Cortex of kidney (tissue), 1 donor: ENCODE results near the gene ALG12.

Experiments used
- DNase-seq: peaks from one replicate; lab custom pipeline; 2025; lab: John Stamatoyannopoulos, UW

ALG12 gene

DNA sequence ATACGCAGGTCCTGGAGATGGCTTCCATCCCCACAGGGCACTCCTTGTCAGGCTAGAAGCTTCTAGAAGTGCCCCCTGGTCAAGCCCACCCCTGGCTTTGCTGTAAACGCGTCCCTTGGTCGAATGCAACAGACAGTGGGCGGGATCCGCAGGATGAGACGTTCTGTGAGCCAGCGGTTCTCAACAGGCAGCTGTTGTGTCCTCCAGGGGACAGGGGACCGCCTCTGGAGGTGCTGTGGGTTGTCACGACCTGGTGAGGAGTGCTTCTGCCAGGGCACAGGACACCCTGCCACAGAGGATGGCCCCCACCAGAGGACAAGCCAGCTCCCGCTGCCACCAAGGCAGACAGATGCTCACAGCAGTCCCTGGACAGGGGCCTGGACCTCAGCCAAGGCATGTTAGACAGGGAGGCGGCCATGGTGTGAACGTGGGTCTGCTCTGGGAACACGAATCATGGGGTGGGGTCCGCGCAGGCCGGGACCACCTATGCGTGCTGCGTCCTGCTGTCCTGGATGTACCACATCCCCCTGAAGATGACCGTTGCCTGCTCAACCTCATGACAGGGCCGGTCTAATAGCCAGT lies 11.8 kb upstream of the ALG12 start:
- no peak for DNase-seq

DNA sequence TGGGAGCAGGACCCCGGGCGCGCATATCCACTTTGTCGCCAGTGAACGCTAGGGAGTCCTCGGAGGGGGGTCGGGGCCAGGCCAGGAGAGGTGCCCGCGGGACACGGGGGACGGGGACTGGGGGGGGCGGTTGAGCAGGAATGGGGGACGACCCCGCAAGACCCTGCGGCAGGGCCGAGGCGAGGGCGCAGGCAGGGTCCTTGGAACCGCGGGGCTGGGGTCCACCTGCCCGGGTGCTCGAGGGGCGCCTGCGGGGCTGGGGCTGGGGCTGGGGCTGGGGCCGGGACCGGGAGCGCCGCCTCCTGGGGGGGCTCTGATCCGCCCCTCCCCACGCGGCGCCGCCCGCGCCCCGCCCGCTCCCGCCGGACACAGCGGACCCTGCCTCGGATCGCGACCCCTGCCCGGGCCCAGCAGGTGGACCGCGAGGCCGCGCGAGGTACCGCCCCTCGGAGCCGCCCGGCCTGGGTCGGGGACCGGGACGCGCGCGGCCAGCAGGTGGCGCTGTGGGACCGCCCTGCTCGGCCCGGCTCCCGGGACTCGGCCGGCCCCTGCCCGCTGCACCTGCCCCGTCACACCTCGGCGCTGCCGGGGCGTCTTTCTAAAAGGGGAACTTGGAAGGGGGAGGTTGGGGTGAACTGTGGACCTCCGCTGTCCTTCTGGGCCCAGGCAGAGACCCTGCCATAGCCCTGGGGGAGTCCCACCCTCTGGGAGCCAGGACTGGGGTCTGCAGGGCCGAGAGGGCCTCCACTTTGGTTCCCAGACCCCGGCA lies 11.2 kb upstream of the ALG12 start:
- no peak for DNase-seq

DNA sequence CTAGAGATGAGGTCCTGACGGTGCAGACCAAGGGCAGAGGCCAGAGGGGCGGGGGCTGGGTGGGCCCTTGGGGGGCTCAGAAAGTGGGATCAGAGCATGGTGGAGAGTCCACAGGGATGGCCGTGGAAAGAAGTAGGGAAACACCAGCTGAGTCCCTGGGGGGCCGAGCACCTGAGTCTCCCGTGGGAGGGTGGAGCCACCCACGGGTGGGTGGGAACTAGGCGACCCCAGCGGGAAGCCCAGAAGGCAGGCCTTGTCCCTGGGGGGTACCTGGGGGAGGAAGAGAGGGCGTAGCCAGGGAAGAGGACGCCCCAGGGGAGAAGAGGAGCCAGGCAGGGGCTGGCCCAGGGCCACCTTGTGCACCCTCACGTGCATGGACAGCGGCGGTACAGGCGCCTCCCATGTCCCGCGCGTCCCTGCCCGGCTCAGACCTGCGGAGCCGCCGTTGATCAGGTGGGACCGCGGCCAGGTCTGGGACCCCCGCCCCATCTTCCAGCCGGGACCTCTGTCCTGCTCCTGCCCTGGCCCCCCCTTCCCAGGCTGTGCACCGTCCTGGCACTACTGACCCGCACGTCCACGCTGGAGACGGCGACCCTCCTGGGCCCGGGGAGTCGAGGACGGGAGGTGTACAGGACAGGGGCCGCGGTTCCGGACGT lies 10.4 kb upstream of the ALG12 start:
- DNase-seq: no peak

DNA sequence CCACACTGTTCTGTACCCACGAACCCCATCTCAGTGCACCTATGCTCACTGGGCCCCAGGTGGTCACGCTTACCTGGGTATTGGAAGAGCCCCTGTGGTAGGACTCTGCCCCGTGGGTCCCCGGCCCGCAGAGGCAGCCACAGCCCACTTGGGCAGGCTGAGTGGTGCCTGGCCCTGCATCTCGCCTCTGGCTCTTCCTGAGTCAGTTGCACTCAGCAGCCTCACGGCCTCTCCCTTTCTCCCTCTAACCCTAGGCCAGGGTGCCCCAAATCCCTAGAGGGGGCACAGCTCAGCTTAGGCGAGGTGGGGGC lies 9.9 kb upstream of the ALG12 start:
- no peak for DNase-seq

DNA sequence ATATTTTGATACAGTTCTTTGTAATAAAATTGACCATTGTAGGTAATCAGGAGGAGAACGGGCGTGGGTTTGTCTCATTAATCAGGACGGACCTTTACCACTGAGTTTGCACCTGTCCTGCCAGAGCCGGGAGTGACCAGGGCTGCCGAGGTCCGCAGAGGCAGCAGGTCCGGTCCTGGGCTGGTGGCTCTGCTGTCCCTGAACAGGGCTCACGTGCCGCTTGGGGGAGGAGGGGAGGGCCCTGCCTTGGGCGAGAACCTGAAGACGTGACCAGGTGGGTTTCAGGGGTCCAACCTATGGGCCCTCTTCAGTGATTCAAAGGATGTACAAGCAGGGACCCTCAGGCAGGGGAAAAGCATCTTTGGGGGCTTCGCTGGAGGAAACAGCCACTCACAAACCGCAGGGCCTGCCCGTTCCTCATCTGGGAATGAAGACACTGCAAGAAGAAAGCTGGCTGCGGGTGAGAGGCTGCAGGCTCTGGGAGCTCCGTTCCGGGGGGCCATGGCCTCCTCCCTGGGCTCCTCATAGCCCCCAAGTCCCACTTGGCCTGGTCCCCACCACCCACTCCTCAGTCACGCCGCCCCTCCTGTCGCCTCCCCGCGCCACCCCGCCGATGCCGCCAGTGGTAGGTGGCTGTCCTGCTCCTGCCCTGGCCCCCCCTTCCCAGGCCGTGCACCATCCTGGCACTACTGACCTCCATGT lies 9.4 kb upstream of the ALG12 start:
- DNase-seq: no peak

DNA sequence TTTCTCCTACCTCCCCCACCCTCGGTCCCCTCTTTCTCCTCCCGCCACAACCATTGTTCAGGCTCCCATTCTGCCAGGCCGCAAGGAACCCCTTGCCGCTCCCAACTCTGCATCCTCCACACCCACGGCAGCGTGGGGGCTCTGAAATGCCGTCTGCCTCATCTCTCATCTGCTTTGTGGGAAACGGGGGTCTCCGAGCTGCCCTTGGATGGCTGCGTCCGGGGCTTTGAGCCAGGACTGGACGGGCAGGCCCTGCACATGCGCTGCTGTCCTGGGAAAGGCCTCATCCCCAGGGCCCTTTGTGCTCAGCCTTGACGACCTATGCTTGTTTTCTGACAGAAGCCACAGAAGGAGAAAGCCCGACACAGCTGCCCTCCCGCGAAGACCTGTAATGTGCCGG lies 8.7 kb upstream of the ALG12 start:
- DNase-seq: no peak

DNA sequence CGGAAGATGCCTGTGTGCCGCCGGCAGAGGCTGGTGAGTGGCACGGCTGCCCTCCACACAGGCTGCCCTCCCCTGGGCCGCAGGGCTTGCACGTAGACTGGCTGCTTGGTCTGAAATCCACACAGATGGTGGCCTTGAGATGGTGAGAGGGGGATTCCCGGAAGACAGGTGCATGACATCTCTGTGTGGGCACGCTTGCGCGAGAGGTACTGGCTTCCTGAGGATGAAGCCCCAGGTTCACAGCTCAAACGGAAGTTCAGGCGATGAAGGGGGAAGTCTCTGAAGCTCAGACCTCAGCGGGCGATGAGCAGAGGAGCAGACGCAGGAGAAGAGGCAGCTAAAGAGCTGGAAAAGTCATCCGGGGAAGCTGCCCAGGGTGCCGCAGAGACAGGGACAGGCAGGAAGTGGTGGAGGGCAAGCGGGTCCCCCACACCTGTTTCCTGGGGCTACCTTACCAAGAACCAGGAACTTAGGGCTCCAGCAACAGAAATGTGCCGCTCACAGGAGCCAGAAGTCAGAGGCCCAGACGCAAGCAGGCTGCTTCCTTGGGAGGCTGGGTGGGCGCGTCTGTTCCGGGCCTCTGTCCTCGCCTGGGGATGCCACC lies 7.4 kb upstream of the ALG12 start:
- no peak for DNase-seq

DNA sequence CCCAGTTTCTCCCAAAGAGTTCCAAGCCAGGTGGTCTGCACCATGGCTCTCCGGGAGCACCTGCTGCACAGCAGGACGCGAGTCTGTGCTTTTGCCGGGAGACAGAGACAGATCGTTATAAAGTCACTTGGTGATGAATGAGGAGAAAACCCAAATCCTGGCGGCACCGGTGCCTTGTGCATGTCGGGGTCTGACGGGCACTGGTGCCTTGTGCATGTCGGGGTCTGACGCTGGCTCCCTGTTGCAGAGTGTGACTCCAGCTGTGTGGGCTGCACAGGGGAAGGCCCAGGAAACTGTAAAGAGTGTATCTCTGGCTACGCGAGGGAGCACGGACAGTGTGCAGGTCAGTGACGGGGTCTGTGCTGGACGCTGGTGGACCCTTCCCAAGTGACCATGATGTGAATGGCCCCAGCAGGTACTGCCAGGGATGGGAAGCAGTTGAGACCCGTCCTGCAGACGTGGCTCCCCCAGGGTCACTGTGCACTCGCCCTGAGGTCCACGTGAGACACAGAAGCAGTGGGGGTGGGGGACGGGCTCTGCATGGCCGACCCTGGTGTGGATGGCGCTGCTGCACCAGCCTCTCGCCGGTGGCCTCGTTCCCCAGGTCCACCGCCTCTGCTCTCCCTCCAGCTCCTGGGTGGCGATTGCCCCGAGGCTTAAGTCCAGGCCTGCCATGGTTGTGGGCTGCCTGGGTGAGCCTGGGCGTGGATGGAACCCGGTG lies 6.0 kb upstream of the ALG12 start:
- no peak for DNase-seq

DNA sequence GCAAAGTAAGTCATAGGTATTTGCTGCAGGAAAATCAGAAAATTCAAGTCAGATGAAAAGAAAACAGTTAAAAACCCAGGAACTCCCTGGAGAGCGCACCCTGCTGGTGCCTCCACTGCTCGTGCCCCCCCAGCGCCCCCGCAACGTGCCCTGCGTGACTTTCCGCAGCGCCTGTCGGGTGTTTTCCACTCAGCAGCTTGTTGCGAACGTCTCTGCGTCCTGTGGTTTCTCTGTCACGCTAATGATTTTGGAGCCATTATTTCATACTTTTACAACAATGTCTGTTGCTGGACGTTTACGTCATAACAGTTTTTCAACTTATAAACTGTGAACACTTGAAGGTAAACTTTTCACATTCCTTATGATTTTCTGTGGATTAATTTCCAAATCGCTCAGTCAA lies 5.2 kb upstream of the ALG12 start:
- DNase-seq: no peak

DNA sequence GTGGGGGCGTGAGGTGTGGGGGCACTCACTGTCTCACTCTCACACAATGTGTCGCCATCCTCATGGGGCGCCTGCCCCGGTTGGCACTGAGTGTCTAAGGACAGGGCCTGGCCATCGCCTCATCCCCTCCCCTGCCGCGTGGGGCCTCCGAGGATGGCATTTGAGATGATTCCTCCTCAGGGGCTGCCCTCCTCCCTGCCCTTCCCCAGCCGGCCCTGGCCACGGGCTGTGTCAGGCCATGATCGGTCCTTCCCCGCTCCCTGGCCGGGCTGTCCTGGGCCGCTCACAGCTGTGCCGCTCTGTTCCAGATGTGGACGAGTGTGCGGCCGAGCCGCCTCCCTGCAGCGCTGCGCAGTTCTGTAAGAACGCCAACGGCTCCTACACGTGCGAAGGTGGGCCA lies 4.7 kb upstream of the ALG12 start:
- no peak for DNase-seq

DNA sequence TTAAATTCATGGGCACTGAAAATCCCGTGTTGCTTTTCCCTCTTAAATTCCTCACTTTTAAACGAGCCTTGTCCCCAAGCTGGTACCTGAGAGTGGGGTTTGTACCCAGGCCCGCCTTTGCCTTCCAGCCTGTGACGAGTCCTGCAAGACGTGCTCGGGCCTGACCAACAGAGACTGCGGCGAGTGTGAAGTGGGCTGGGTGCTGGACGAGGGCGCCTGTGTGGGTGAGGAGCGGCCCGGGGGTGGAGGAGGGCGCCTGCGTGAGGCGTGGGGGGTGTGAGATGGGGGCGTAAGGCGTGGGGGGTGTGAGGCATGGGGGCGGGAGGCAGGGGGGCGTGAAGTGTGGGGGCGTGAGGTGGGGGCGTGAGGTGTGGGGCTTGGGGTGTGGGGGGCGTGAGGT lies 4.2 kb upstream of the ALG12 start:
- no peak for DNase-seq

DNA sequence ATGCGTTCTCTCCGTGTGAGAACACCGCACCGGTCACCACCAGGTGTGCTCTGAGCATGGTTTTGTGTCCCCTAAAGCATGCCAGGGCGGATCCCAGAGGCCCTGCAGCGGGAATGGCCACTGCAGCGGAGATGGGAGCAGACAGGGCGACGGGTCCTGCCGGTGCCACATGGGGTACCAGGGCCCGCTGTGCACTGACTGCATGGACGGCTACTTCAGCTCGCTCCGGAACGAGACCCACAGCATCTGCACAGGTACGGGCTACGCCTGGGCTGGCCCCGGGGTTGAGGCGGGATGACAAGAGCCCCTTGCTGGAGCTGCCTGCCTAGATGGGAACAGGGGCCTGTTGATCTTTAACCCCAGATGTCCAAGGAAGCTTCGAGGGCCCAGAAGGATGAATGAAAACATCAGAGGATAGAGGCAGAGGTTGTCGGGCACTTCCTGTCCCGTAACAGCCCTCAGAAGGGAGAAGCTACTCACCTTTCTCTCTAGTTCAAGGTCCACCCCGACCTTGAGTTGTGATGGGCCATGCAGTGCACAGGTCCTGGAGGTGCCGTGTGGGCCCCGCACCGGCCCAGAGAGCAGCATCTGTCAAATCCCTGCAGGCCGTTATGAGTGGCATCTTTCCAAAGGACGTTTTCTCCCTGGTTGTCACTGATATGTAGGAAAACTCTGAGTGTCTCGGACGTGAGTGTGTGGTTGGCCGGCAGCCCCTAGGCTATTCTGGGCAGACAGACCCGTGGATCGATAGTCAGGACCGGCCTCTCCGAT lies 3.5 kb upstream of the ALG12 start:
- DNase-seq: no peak

DNA sequence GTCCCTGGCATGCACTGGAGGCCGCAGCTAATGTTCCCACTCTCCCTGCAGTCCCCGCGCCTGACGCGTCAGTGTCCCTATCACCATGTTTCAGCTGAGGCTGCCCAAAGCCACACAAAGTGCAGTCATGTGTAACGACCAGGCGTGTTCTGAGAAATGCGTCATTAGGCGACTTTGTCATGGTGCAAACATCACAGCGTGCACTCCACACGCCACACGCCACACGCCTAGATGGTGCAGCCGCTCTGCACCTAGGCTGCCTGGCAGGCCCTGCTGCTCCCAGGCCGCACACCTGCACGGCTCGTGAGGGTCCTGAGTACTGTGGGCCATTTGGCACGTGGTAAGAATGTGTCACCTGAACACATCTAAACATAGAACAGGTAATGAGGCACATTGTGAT lies 2.6 kb upstream of the ALG12 start:
- DNase-seq: no peak

DNA sequence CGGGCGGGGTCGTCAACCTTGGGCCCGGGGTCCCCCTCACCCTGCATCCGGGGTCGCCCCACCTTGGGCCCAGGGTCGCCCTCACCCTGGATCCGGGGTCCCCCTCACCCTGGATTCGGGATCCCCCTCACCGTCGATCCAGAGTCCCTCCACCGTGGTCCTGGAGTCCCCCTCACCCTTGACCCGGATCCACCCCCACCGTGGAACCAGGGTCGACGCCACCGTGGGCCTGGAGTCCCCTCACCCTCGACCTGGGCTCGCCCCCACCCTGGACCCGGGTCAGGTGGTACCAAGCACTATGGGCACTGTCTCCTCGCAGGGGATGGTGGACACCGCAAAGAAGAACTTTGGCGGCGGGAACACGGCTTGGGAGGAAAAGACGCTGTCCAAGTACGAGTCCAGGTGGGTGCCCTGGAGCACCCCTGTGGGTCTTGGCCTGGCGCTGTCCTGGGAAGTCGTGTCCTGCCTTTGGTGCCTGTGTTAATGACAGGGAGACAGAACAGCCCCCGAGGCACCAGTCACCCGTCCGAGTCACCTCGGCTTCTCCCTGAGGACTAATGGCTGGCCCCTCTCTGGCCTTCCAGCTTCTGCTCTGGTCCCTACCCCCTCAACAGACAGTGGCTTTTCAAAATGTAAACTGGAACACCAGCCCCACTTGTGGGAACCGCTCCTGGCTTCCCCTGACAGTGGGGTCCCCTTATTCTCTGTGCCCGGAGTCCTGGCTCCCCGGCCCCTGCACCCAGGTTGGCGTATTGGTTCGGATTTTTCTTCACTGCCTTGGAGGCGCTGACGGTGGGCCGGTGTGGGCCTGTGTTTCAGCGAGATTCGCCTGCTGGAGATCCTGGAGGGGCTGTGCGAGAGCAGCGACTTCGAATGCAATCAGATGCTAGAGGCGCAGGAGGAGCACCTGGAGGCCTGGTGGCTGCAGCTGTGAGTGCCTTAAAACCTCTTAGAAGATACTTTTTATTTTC lies 958 bp upstream of the ALG12 start:
- no peak for DNase-seq

DNA sequence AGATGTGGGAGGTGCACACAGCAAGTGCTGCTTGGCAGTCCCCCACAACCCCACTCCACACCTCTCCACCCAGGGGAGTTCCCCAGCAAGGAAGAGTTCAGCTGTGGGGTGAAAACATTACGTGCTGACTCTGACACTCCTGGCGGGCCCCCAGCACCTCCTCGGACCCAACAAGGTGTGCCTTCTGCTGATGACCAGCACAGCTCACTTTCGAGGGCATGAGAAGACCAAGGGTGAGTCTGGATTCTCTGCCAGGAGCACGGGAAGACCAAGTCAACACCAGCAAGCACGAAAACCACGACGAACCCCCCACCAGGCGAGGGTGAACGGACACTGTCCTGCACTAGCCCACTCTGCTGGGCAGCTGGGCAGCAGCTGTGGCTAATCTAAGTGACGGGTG lies 1.4 kb downstream of the ALG12 start:
- DNase-seq: no peak

DNA sequence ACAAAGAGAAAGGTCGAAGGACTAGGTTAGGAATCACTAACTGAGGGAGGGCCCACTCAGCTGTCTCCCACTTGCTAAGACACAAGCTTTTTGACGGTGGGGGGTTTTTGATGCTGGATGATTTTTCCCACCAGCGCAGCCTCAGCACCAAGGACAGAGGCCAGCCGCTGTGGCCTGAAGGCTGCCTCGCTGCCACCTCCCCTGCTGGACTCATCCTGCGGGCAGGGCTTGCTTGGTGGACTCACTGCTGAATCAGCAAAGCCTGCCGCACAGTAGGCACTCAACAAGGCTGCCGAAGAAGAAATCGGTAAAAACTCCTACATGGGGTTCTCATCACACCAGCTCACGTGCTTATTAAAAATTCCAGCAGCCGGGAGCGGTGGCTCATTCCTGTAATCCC lies 2.6 kb downstream of the ALG12 start:
- no peak for DNase-seq

DNA sequence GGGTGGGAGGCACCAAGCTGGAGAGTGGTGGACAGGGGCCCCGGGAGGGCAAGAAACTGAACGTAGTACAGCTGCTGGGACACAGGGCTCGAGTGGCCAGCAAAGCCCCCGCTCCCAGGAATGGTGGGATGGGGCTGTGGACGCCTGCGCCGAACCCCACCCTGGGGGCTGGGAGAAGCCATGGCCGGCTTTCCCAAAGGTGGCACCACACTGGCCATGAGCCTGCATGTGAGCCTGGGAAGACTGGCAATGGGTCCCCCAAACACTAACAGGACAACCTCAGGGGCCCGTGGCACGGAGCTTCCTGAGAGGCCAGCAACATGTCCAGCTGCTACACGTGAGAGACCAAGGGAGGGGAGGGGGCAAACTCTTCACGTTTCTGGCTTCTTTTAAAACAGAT lies 4.0 kb downstream of the ALG12 start:
- no peak for DNase-seq

DNA sequence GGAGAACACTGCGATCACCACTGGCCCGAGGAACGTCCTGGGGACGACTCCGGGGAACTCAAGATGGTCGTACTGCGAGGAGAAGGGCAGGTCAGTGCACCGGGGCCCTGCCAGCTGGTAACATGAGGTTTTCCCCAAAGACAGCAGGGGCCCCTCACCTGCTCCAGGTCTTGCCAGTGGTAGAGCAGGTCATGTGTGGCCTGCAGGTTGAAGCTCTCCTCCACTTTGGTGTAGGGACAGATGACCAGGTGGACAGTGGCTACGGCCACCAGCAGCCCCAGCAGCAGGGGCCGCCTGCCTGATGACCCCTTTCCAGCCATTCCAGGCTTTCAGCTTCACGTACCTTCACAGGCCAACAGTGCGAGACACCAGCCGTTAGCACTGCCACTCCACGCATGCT lies 4.8 kb downstream of the ALG12 start:
- DNase-seq: no peak

DNA sequence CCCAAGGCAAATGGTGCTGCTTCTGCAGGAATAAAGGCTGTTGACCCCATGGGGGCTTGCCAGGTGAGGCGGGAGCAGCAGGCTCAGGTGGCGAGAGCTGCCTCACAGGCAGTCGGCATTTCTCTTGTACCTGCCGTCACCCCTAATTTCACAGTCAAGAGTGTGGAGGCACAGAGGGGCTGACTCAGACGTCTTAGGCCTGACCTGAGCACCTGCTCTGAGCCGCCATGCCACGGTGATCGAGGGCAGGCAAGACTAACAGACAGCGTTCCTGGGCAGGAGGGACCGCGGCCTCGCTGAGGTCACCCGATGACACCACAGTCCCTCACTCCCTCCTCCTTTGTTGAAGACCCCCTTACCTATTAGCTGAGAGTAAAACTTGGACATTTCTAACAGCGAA lies 5.2 kb downstream of the ALG12 start:
- no peak for DNase-seq
